Left ventricle myocardium inferior (tissue), 1 donor: Measurements from ENCODE around the gene ADAMTS19. TPM values are rescaled to one million over a fixed set of nuclear protein-coding genes. Genes with fewer than 3 reads are reported as not detected.
"Not testable (repeated sequence)": the region's sequence is repeated elsewhere in the genome, so short reads cannot be mapped to it uniquely, and the experiment has no call there.

ENCODE experiments used
- DNase-seq: peaks from one replicate; pipeline ENCODE4 v3.0.0-alpha.2; 2020
- H3K27ac ChIP-seq: fragments of 200-600 bp; replicated peaks from 2 replicates; pipeline ENCODE4 v1.8.0; 2021
- H3K27me3 ChIP-seq: fragments of 200-600 bp; 2 replicates; pipeline ENCODE4 v1.8.0; 2021; ENCODE audit warnings: low read depth
- H3K36me3 ChIP-seq: fragments of 200-600 bp; 2 replicates; pipeline ENCODE4 v1.8.0; 2021
- H3K4me1 ChIP-seq: fragments of 200-600 bp; 2 replicates; pipeline ENCODE4 v1.8.0; 2021
- H3K4me3 ChIP-seq: fragments of 200-600 bp; 2 replicates; pipeline ENCODE4 v1.8.0; 2021; ENCODE audit warnings: mild to moderate bottlenecking, moderate library complexity
- H3K9me3 ChIP-seq: fragments of 200-600 bp; replicated peaks from 2 replicates; pipeline ENCODE4 v1.8.0; 2021
- CTCF ChIP-seq: fragments of 200-600 bp; IDR thresholded peaks from 2 replicates; pipeline ENCODE4 v1.8.0; 2021; ENCODE audit warnings: antibody characterized with exemption, mild to moderate bottlenecking, borderline replicate concordance
- intact Hi-C: fragments of 100-400 bp; cut with micrococcal nuclease; formaldehyde crosslinking; loops from one replicate; pipeline ENCODE4 v1.11.0; 2022
- total RNA-seq: library from RNA; stranded (reverse); fragmentation: NEBNext Ultra II Directional; extraction: Animal tissue kit (Norgen Biotek cat#: 25700); gene quantifications from one replicate; pipeline ENCODE4 v1.2.1, GENCODE V29; 2021
- donor health status: DM: no; HTN: yes; CAD: no; lungs with severe emphysema.

ADAMTS19 gene
- total RNA-seq, 1 donor from 2014 or later, result 0.38 TPM

DNA sequence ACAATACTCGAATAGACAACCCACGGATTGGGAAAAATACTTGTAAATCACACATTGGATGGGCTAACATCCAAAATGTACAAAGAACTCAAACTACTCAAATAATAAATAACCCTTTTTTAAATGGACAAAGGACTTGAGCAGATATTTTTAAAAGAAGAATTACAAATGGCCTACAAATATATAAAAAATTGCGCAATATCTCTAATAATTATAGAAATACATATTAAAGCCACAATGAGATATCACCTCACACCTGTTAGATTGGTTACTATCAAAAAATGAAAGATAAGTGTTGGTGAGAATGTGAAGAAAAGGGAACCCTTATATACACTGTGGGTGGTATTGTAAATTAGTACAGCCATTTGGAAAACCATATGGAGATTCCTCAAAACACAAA lies 40.8 kb upstream of the ADAMTS19 start:
- no peak overlapping the region for H3K4me3 ChIP-seq
- intact Hi-C loops, result no loop called here
- no peak for TF ChIP-seq CTCF
- H3K4me1 ChIP-seq, result no peaks in the 10 kb centered on the region
- no peaks in the 10 kb centered on the region for H3K36me3 ChIP-seq
- no peaks in the 10 kb centered on the region for H3K27me3 ChIP-seq
- H3K27ac ChIP-seq, result no peak overlapping the region
- peaks cover 9% of the 10 kb centered on the region for H3K9me3 ChIP-seq
- DNase-seq, result no peak

GRCh38 chr5:129425031-129425430 lies 35.1 kb upstream of the ADAMTS19 start:
- H3K4me1 ChIP-seq, result no peaks in the 10 kb centered on the region
- TF ChIP-seq CTCF, result no peak
- DNase-seq, result no peak
- H3K9me3 ChIP-seq, result no peaks in the 10 kb centered on the region
- H3K4me3 ChIP-seq, result no peak overlapping the region
- no peak overlapping the region for H3K27ac ChIP-seq
- intact Hi-C loops, result no loop called here
- H3K27me3 ChIP-seq, result no peaks in the 10 kb centered on the region
- no peaks in the 10 kb centered on the region for H3K36me3 ChIP-seq

DNA sequence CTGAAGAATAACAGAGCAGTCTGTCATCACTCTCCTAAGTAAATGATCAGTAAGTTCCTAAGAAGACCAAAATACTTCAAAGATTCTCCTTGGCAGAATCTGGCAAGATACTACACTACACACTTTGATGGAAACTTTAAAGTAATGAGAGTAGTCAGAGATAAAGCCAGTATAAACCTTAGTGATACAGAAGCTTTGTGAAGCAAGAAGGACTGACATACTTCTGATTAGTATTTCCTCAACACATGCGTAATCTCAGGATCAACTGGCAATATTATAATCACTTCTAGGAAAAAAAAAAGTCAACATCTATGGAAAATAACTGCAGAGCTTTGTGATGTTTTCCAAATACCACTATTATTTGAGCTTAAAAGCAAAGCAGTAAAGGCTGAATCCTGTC lies 34.0 kb upstream of the ADAMTS19 start:
- no peak for TF ChIP-seq CTCF
- no peaks in the 10 kb centered on the region for H3K4me1 ChIP-seq
- intact Hi-C loops, result no loop called here
- no peak overlapping the region for H3K27ac ChIP-seq
- no peak overlapping the region for H3K4me3 ChIP-seq
- H3K9me3 ChIP-seq, result no peaks in the 10 kb centered on the region
- DNase-seq, result no peak
- H3K27me3 ChIP-seq, result no peaks in the 10 kb centered on the region
- no peaks in the 10 kb centered on the region for H3K36me3 ChIP-seq

- intact Hi-C loops, H3K4me1 ChIP-seq, DNase-seq, H3K36me3 ChIP-seq, H3K9me3 ChIP-seq, H3K27me3 ChIP-seq, H3K27ac ChIP-seq, H3K4me3 ChIP-seq: not testable (repeated sequence)
Measured at GRCh38 chr5:129428636-129429035, 31.5 kb upstream of the ADAMTS19 start.

DNA sequence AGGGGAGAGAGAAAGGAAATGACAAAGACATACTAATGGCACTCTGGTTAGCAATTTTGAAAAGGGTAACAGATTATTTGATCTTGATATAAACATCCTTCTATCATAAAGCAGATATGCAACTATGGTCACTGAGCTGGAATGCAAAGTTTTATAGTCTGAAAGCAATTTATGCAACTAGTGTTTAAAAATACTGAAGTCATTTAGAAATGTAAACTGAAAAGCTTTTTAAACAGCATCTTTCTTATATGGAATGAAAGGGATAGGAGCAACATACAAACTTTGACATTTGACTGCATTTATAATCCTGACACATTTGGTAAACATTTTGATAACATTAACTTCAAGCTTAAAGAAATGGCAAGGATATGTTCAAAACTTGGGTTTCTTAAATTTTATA lies 28.7 kb upstream of the ADAMTS19 start:
- no peaks in the 10 kb centered on the region for H3K36me3 ChIP-seq
- no peaks in the 10 kb centered on the region for H3K9me3 ChIP-seq
- H3K4me3 ChIP-seq, result no peak overlapping the region
- no peaks in the 10 kb centered on the region for H3K4me1 ChIP-seq
- DNase-seq, result no peak
- intact Hi-C loops, result no loop called here
- no peak overlapping the region for H3K27ac ChIP-seq
- no peaks in the 10 kb centered on the region for H3K27me3 ChIP-seq
- TF ChIP-seq CTCF, result no peak

GRCh38 chr5:129438322-129438721 lies 21.8 kb upstream of the ADAMTS19 start:
- Histone ChIP-seq H3K4me3 (no peak overlapping the region), H3K9me3 (no peaks in the 10 kb centered on the region), H3K4me1 (no peaks in the 10 kb centered on the region), H3K27me3 (no peaks in the 10 kb centered on the region), H3K36me3 (no peaks in the 10 kb centered on the region), H3K27ac (no peak overlapping the region)
- no peak for TF ChIP-seq CTCF
- intact Hi-C loops, result no loop called here
- DNase-seq, result no peak
